GM21737 (cell line): ENCODE data around the gene BIK.

Source experiments
- ATAC-seq: cut with Tn5 transposase; IDR thresholded peaks from one replicate; pipeline ENCODE4 v1.9.1; 2021; ENCODE audit warnings: mild to moderate bottlenecking, moderate library complexity; ENCODE audit not compliant: unreplicated experiment

Gene BIK

GRCh38 chr22:43159484-43160178 lies 49.1 kb downstream of the BIK start:
- ATAC-seq = no peak

- ATAC-seq = no peak
These were observed 50.1 kb downstream of the BIK start for GRCh38 chr22:43160497-43161126.

- no peak for ATAC-seq
These were observed 52.0 kb downstream of the BIK start for GRCh38 chr22:43162412-43163150.

GRCh38 chr22:43163241-43163795 lies 52.8 kb downstream of the BIK start:
- no peak for ATAC-seq

- ATAC-seq = no peak
These were observed 54.1 kb downstream of the BIK start for GRCh38 chr22:43164636-43165035.

GRCh38 chr22:43166132-43166930 lies 55.8 kb downstream of the BIK start:
- no peak for ATAC-seq

- ATAC-seq = no peak
These were observed 56.5 kb downstream of the BIK start for GRCh38 chr22:43167001-43167589.

GRCh38 chr22:43168471-43169309 lies 58.1 kb downstream of the BIK start:
- ATAC-seq = no peak

- ATAC-seq = no peak
These were observed 59.0 kb downstream of the BIK start for GRCh38 chr22:43169310-43170130.

- ATAC-seq = no peak
These were observed 59.6 kb downstream of the BIK start for GRCh38 chr22:43170131-43170480.

- ATAC-seq = no peak
These were observed 60.5 kb downstream of the BIK start for GRCh38 chr22:43171019-43171491.

- no peak for ATAC-seq
These were observed 61.1 kb downstream of the BIK start for GRCh38 chr22:43171607-43172006.

- ATAC-seq = no peak
These were observed 61.6 kb downstream of the BIK start for GRCh38 chr22:43172191-43172590.

- ATAC-seq = no peak
These were observed 63.0 kb downstream of the BIK start for GRCh38 chr22:43173566-43173965.

- no peak for ATAC-seq
These were observed 63.6 kb downstream of the BIK start for GRCh38 chr22:43173976-43174720.

GRCh38 chr22:43174941-43175531 lies 64.5 kb downstream of the BIK start:
- no peak for ATAC-seq

- ATAC-seq = no peak
These were observed 65.5 kb downstream of the BIK start for GRCh38 chr22:43176090-43176489.

- ATAC-seq = no peak
These were observed 66.9 kb downstream of the BIK start for GRCh38 chr22:43177479-43177878.
